ENCODE measurements around the gene ARL8B.
"Not testable (repeated sequence)": the region's sequence is repeated elsewhere in the genome, so short reads cannot be mapped to it uniquely, and the experiment has no call there.

ARL8B gene

GRCh38 chr3:5145120-5145519 lies 23.0 kb downstream of the ARL8B start:
- no peak for DNase-seq (ENCODE audit: low read depth)

GRCh38 chr3:5147152-5147551 lies 25.1 kb downstream of the ARL8B start:
- not testable (repeated sequence) for DNase-seq (ENCODE audit: low read depth)

DNA sequence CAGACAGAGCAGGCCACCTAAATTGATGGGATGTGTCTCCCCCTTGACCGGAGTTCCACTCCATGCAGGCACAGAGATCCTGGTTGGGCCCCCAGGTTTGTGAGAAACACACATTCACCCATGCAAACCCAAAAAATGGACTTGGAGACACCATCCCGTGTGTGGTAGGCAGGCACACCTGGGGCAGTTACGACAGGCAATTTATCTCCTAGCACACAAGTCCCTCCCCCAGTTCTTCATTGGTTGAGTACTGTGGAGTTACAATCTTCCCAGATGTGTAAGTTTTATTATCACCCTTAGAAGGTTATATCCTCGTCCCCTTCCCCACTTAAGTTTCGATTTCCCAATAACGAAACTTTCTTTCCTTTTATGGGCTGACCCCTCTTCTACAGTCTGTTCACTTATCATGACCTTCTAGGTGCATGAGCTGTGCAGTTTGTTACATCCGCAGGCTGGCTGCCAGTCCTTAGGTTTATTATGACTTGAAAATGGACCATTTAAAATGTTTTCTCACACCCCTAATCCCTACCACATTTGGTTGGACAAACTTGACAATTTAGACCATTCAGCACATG lies 27.3 kb downstream of the ARL8B start:
- DNase-seq (ENCODE audit: low read depth): no peak

DNA sequence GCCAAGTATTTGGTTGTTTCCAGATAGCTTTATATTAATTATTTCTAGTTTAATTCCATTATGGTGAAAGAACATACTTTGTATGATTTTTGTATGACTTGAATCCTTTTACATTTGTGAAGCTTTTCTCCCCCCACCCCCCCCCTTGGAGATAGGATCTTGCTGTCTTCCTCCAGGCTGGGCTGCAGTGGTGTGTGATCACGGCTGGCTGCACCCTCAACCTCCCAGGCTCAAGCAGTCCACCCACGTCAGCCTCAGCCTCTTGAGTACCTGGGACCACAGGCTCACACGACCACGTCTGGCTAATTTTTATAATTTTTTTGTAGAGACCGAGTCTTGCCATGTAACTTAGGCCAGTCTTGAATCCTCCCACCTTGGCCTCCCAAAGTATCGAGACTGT lies 29.5 kb downstream of the ARL8B start:
- DNase-seq (ENCODE audit: low read depth): no peak

GRCh38 chr3:5153074-5153473 lies 31.0 kb downstream of the ARL8B start:
- DNase-seq (ENCODE audit: low read depth): no peak

DNA sequence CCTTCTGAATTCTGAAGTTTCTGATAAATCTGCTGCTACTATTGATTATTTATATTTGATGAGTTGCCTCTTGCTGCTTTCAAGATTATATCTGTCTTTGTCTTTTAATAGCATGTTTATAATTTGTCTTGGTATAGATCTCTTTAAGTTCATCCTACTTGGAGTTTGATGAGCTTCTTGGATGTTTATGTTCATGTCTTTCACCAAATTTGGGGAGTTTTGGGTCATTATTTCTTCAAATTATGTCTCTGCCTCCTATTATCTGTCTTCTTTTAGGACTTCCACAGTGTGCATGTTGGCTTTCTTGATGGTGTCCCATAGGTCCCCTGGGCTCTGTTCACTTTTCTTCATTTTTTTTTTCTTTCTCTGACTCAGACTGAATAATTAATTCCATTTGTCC lies 33.1 kb downstream of the ARL8B start:
- no peak for DNase-seq (ENCODE audit: low read depth)

DNA sequence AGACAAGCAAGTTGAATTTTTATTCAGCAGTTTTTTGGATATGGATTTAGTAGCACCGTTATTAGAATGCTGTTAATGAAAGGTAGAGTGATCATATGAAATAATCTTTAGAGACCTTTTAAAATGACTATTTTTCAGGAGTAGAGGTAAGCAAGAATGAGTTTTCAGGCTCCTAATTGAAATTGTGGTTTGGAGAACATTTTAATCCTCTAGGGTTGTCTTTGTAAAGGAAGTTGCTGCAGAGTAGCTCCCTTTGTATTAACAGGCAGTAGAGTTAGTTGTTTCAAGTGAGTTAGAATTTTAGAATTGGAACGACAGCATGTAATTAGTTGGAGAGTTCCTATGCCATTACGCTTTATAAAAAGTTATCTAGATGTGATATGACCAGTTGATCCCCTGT lies 38.2 kb downstream of the ARL8B start:
- no peak for DNase-seq (ENCODE audit: low read depth)

DNA sequence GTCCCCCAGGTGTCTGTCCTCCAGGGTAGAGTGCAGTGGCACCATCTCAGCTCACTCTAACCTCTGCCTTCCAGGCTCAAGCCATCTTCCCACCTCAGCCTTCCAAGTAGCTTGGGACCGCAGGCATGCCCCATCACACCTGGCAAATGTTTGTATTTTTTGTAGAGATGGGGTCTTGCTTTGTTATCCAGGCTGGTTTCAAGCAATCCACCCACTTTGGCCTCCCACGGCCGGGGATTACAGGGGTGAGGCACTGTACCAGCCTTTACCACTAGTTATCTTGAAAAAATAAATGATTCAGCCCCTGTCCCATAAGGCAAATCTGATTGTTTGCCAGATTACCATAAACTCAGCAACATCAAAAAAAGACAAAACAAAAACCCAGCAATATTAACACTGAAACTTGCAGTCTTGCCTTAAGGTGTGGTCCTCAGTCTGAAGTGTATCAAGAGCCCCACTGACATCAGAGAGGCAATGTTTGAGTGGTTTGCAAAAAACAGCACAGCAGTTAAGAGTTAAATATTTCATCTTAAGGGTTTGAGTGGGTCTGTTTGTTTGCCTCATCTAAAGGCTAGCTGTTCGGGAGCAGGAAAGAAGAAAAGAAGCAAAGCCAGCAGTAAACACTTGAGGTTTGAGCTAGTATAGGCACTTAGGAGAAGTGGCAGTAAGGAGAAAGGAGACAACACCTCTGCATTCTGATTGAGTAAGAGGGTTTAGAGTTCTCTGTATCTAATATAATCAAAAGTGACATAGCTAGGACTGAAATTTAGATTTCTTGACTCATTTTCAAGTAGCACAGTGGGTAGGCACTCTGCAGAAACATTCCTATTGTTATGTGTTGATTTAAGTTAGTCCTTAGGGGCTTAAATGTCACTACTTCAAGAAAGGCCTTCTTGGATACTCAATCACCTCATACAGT lies 39.1 kb downstream of the ARL8B start:
- DNase-seq (ENCODE audit: low read depth): no peak

DNA sequence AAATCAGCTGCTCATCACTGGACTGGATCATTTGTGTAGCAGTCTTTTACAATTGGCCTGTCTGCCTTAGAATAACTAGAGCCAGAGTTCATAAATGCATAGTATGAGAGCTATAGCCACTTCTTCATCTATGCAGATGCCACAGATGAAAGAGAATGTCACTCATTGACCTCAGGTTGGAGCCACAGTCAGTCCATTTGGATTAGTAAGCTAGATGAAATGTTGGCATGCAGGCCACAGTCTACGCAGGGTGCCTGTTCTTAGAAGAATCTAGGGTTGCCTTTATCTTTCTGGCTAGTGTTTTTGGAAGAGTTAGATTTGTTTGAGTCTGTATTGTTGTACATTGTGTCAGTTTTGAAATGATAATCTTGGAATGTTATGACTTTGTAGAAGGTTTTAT lies 40.0 kb downstream of the ARL8B start:
- peak; percentile 49 for DNase-seq (ENCODE audit: low read depth)

DNA sequence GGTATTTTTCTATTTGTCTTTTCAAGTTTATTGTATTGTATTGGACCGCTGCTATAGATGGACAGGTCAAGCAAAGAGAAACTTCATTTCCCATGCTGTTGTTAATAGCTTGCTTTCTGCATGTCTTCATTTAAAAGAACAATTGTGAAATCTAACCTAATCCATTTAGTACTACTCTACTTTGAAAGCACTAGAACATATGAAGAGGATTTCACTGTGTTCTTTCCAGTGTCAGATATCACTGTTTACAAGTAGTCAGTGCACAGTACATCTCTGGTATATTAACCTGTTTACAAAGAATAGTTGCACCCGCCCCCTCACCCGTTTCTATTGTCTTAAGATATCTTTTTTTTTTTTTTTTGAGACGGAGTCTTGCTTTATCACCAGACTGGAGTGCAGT lies 43.6 kb downstream of the ARL8B start:
- DNase-seq (ENCODE audit: low read depth): no peak

DNA sequence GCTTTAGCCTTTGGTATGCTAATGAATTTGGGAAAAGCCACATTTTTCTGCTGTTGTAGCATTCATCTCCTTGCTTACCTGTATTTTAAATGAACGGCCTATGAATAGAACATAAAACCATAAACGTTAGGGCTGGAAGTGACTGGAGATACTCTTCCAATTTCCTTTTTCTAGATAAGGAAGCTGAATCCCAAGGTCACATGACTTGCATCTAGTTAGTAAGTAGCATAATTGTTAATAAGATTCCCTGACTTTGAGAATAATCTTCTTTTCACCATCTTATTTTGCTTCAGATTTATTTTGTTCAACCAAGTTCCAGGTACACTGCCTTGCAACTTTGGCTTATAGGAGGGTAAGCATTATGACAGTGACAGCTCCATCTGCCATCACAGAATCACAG lies 44.8 kb downstream of the ARL8B start:
- DNase-seq (ENCODE audit: low read depth): no peak

DNA sequence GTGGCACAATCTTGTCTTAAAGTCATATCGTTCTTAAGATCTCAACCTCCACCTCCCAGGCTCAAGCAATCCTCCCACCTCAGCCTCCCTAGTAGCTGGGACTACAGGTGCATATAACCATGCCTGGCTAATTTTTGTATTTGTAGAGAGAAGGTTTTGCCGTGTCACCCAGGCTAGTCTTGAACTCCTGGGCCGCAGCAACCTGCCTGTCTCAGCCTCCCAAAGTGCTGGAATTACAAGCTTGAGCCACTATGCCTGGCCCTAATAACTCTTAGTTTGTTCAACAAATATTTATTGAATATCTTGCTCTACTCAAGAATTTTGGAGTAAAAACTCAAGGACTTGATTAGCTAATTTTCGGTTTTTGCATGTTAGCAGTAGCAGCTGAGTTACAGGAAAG lies 46.0 kb downstream of the ARL8B start:
- no peak for DNase-seq (ENCODE audit: low read depth)

GRCh38 chr3:5169807-5170206 lies 47.7 kb downstream of the ARL8B start:
- no peak for DNase-seq (ENCODE audit: low read depth)

GRCh38 chr3:5170975-5171374 lies 48.9 kb downstream of the ARL8B start:
- no peak for DNase-seq (ENCODE audit: low read depth)

DNA sequence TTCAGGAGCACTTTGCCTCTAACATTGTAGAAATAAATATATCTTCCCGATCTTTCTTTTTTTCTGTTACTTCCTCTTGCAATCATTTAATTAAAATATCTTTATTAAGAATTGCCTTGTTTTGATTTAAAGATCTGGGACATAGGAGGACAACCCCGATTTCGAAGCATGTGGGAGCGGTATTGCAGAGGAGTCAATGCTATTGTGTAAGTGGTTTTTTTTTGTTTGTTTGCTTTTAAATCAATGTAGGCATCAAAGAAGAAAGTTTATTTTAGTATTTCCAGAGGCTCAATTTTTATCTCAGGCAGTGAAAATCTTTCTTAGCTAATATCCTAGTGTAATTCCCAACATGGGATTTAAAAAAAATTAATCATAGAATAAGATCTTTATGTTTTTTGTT lies 49.9 kb downstream of the ARL8B start:
- DNase-seq (ENCODE audit: low read depth): no peak

DNA sequence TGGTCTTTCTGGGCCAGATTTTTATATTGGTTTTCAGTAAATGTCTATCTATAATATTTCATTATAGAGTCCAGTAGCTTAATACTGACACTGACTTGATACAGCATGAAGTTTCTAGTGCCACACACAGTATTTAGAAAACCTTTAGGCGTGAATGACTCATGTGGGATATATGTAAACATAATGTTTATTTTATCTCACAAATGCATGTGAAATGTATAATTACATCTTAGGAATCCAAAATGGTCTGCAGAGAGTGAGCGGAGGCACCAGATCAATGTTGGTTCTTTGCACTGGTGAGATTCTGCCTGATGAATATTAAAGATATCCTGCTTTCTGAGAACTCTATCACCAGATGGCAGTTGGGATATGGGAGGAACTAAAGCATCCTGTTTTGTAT lies 56.9 kb downstream of the ARL8B start:
- DNase-seq (ENCODE audit: low read depth): not testable (repeated sequence)

GRCh38 chr3:5181469-5182141 lies 59.5 kb downstream of the ARL8B start:
- no peak for DNase-seq (ENCODE audit: low read depth)

GRCh38 chr3:5183714-5184113 lies 61.6 kb downstream of the ARL8B start:
- DNase-seq (ENCODE audit: low read depth): not testable (repeated sequence)

- DNase-seq (ENCODE audit: low read depth): no peak
Observed at GRCh38 chr3:5184499-5184898, 62.4 kb downstream of the ARL8B start.

DNA sequence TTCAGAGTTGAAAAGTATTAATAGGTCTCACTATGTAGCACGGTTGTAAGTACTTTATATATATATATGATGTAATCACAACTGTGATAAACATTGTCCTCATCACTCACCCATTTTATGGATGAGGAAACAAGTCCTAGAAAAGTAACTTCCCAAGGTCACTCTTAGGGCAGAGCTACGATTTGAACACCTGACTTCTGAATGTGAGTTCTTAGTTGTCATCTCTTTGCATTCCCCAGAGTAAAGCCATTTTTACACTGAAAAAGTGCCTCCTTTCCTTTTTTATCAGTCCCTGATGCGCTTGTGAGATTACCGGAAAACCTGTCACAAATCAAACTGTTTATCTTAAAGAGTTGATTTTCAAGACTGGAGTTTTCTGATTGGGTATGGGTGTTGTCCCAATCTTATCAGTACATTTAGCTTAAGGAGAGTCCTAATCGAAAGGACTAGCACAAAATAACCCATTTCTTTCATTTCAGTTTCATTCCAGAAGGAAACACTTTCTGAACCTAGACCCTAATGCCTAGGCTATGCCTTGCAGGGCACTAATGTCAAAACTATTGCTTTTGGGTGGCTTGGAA lies 63.1 kb downstream of the ARL8B start:
- no peak for DNase-seq (ENCODE audit: low read depth)

- no peak for DNase-seq (ENCODE audit: low read depth)
Observed at GRCh38 chr3:5186089-5186857, 64.2 kb downstream of the ARL8B start.

GRCh38 chr3:5186858-5187155 lies 64.7 kb downstream of the ARL8B start:
- no peak for DNase-seq (ENCODE audit: low read depth)

All from HS-27A (cell line).